Sigmoid colon (tissue), 7 donors: ENCODE data around the gene ADARB1. TPM values are rescaled to one million over a fixed set of nuclear protein-coding genes. Genes with fewer than 3 reads are reported as not detected.

ENCODE experiments used
- DNase-seq: peaks from one replicate; pipeline ENCODE4 v3.0.0-alpha.2; 2019
- H3K27ac ChIP-seq, 4 donors: fragments of 200-600 bp; sonication (generic); one replicate each; pipeline ENCODE4 v1.5.1; 2016 to 2019; ENCODE audit warnings: mild to moderate bottlenecking in 1 of 4
- H3K27me3 ChIP-seq, 3 donors: fragments of 200-600 bp; sonication (generic); one replicate each; pipeline ENCODE4 v1.5.1; 2019; ENCODE audit warnings: mild to moderate bottlenecking in 1 of 3
- H3K36me3 ChIP-seq, 4 donors: fragments of 200-600 bp; sonication (generic); one replicate each; pipeline ENCODE4 v1.5.1; 2016 to 2019
- H3K4me1 ChIP-seq, 4 donors: fragments of 200-600 bp; sonication (generic); one replicate each; pipeline ENCODE4 v1.5.1; 2017 to 2019
- H3K4me3 ChIP-seq, 4 donors: fragments of 200-600 bp; sonication (generic); one replicate each; pipeline ENCODE4 v1.5.1; 2017 to 2019; ENCODE audit warnings: mild to moderate bottlenecking in 2 of 4, moderate library complexity in 1 of 4
- H3K9me3 ChIP-seq, 4 donors: fragments of 200-600 bp in 3 of 4; sonication (generic) in 3 of 4; one replicate each; pipeline versions ENCODE4 v1.5.1 to v1.6.1; 2013 to 2019
- CTCF ChIP-seq, 4 experiments: fragments of 450-650 bp in 3 of 4; fragments of 200-600 bp in 1 of 4; IDR thresholded peaks; one replicate each; pipeline ENCODE4 v1.5.1; 2016 to 2019; ENCODE audit warnings: antibody characterized with exemption in 4 of 4, mild to moderate bottlenecking in 3 of 4, moderate library complexity in 2 of 4
- EP300 ChIP-seq, 4 donors: sonication (generic); formaldehyde crosslinking; IDR thresholded peaks; one replicate each; pipeline ENCODE4 v1.6.1; 2017; ENCODE audit warnings: antibody characterized with exemption in 4 of 4
- POLR2A ChIP-seq, 2 donors: fragments of 450-650 bp; IDR thresholded peaks; one replicate each; pipeline ENCODE4 v1.6.1; 2016; ENCODE audit warnings: antibody characterized with exemption in 2 of 2, mild to moderate bottlenecking in 2 of 2, moderate library complexity in 2 of 2
- POLR2AphosphoS5 ChIP-seq, 4 donors: sonication (generic); formaldehyde crosslinking; IDR thresholded peaks; one replicate each; pipeline ENCODE4 v1.6.1; 2017; ENCODE audit warnings: antibody characterized with exemption in 4 of 4
- WGBS, 2 donors: extraction: QIAGEN DNeasy Blood & Tissue Kit; methylation state at CpG; one replicate each; pipeline ENCODE4 v1.1.7; 2013; 5-methylcytosine and 5-hydroxymethylcytosine counted together
- intact Hi-C: fragments of 100-400 bp; cut with DNase I; formaldehyde crosslinking; loops from one replicate; pipeline ENCODE4 v1.15.1; 2023
- polyA plus RNA-seq, 3 donors: library from polyadenylated mRNA; stranded (reverse); fragments of 200-250 nt; gene quantifications; one replicate each; pipeline ENCODE4 v1.2.3, GENCODE V29; 2013
- total RNA-seq, 4 donors: library from RNA; depleted of rRNA; stranded (reverse); fragments of >200 nt; gene quantifications; one replicate each; pipeline ENCODE4 v1.1.0, GENCODE V29; 2016
- donor health status: healthy with polysubstance abuse.
- donor health status: Bipolar disorder and iron deficiency.
- donor health status: healthy.

Gene ADARB1
- total and polyA plus RNA-seq, 7 donors: 0.92 to 102 (median 41.3) TPM

- Histone ChIP-seq H3K27me3 (no peaks in the 10 kb centered on the region), H3K27ac (no peak overlapping the region), H3K4me1 (no peaks in the 10 kb centered on the region), H3K36me3 (peaks cover 16 to 92% (median 43%) of the 10 kb centered on the region in 4 donors), H3K4me3 (no peak overlapping the region), H3K9me3 (no peaks in the 10 kb centered on the region)
- 94% methylated on average over 20 of the region's 20 CpGs for WGBS, 2 donors
- no peak for TF ChIP-seq EP300 (IDR thresholded peaks at IDR 0.05)
- TF ChIP-seq CTCF (IDR thresholded peaks at IDR 0.05): no peak
- no peak for TF ChIP-seq POLR2AphosphoS5 (IDR thresholded peaks at IDR 0.05)
- no peak for TF ChIP-seq POLR2A (IDR thresholded peaks at IDR 0.05)
- peak; percentile 53 for DNase-seq
- intact Hi-C loops: no loop called here
Measured at GRCh38 chr21:45179568-45180245, 105.3 kb downstream of the ADARB1 start.

GRCh38 chr21:45180246-45180599 lies 105.8 kb downstream of the ADARB1 start:
- Histone ChIP-seq H3K4me3 (no peak overlapping the region), H3K4me1 (no peaks in the 10 kb centered on the region), H3K36me3 (peaks cover 21 to 97% (median 48%) of the 10 kb centered on the region in 4 donors), H3K9me3 (no peaks in the 10 kb centered on the region), H3K27ac (no peak overlapping the region), H3K27me3 (no peaks in the 10 kb centered on the region)
- TF ChIP-seq CTCF (IDR thresholded peaks at IDR 0.05): no peak
- TF ChIP-seq POLR2AphosphoS5 (IDR thresholded peaks at IDR 0.05): no peak
- no peak for TF ChIP-seq POLR2A (IDR thresholded peaks at IDR 0.05)
- no peak for TF ChIP-seq EP300 (IDR thresholded peaks at IDR 0.05)
- DNase-seq: no peak
- 94 to 96% methylated on average over 11 of the region's 11 CpGs for WGBS, 2 donors
- intact Hi-C loops: no loop called here

- Histone ChIP-seq H3K4me1 (no peaks in the 10 kb centered on the region), H3K27me3 (no peaks in the 10 kb centered on the region), H3K27ac (no peak overlapping the region), H3K36me3 (peaks cover 14 to 100% (median 61%) of the 10 kb centered on the region in 4 donors), H3K9me3 (peaks cover 0 to 8% (median 4%) of the 10 kb centered on the region in 4 donors), H3K4me3 (no peak overlapping the region)
- no peak for DNase-seq
- no peak for TF ChIP-seq POLR2A (IDR thresholded peaks at IDR 0.05)
- TF ChIP-seq CTCF (IDR thresholded peaks at IDR 0.05): no peak
- no peak for TF ChIP-seq EP300 (IDR thresholded peaks at IDR 0.05)
- TF ChIP-seq POLR2AphosphoS5 (IDR thresholded peaks at IDR 0.05): no peak
- intact Hi-C loops: no loop called here
- WGBS, 2 donors: 78 to 84% methylated on average over 1 of the region's 1 CpG
Measured at GRCh38 chr21:45182958-45183357, 108.6 kb downstream of the ADARB1 start.

GRCh38 chr21:45183852-45184251 lies 109.5 kb downstream of the ADARB1 start:
- Histone ChIP-seq H3K27ac (no peak overlapping the region), H3K27me3 (no peaks in the 10 kb centered on the region), H3K36me3 (peaks cover 21 to 100% (median 63%) of the 10 kb centered on the region in 4 donors), H3K9me3 (peaks cover 0 to 11% (median 7%) of the 10 kb centered on the region in 4 donors), H3K4me1 (no peaks in the 10 kb centered on the region), H3K4me3 (no peak overlapping the region)
- DNase-seq: no peak
- 61 to 73% methylated on average over 2 of the region's 2 CpGs for WGBS, 2 donors
- intact Hi-C loops: no loop called here
- TF ChIP-seq POLR2A (IDR thresholded peaks at IDR 0.05) (no peak), CTCF (IDR thresholded peaks at IDR 0.05) (no peak), EP300 (IDR thresholded peaks at IDR 0.05) (no peak), POLR2AphosphoS5 (IDR thresholded peaks at IDR 0.05) (no peak)

- WGBS, 2 donors: 95% methylated on average over 11 of the region's 11 CpGs
- H3K4me3 ChIP-seq: no peak overlapping the region
- intact Hi-C loops: no loop called here
- H3K9me3 ChIP-seq: peaks cover 0 to 11% (median 7%) of the 10 kb centered on the region in 4 donors
- no peak for DNase-seq
- TF ChIP-seq POLR2A (IDR thresholded peaks at IDR 0.05) (no peak), EP300 (IDR thresholded peaks at IDR 0.05) (no peak), CTCF (IDR thresholded peaks at IDR 0.05) (no peak), POLR2AphosphoS5 (IDR thresholded peaks at IDR 0.05) (no peak)
- no peaks in the 10 kb centered on the region for H3K4me1 ChIP-seq
- no peak overlapping the region for H3K27ac ChIP-seq
- peaks cover 22 to 100% (median 66%) of the 10 kb centered on the region in 4 donors for H3K36me3 ChIP-seq
- H3K27me3 ChIP-seq: no peaks in the 10 kb centered on the region
Measured at GRCh38 chr21:45184869-45185268, 110.5 kb downstream of the ADARB1 start.
